Measurements from ENCODE around the gene ARHGAP33.

The ARHGAP33 gene

GRCh38 chr19:35743640-35744429 is 31.5 kb upstream of the ARHGAP33 start:
- H4K5ac ChIP-seq (ENCODE audit: low read length), result no peak overlapping the region

GRCh38 chr19:35744430-35745327 is 30.7 kb upstream of the ARHGAP33 start:
- no peaks in the 10 kb centered on the region for H3K79me1 ChIP-seq (ENCODE audit: low read length)
- H3K36me3 ChIP-seq (ENCODE audit: control insufficient read depth, insufficient read depth, low read length), result no peaks in the 10 kb centered on the region
- peak overlapping the region; percentile 75 for H2BK120ac ChIP-seq (ENCODE audit: low read depth, low read length)
- H3K9ac ChIP-seq (ENCODE audit: low read length), result peak overlapping the region; percentile 82
- peak overlapping the region; percentile 87 for H3K4me2 ChIP-seq (ENCODE audit: low read length)
- H2AK5ac ChIP-seq (ENCODE audit: low read length), result no peak overlapping the region
- H3K18ac ChIP-seq (ENCODE audit: low read length), result peak overlapping the region; percentile 100
- H4K5ac ChIP-seq (ENCODE audit: low read length), result no peak overlapping the region
- no peak overlapping the region for H2BK15ac ChIP-seq (replicated peaks; ENCODE audit: low read depth)
- H3K79me2 ChIP-seq (ENCODE audit: control insufficient read depth, insufficient read depth, low read length), result no peaks in the 10 kb centered on the region
- no peak overlapping the region for H3K23ac ChIP-seq (ENCODE audit: low read length)
- WGBS (ENCODE audit: extremely low coverage, insufficient coverage, low lambda C conversion rate), result no CpG with 5 or more reads among the region's 41 CpGs
- DNase-seq, result peak; percentile 99
- H3K27ac ChIP-seq (ENCODE audit: low read depth, low read length), result peak overlapping the region; percentile 78
- H3K56ac ChIP-seq (ENCODE audit: low read length), result peak overlapping the region; percentile 87
- peak overlapping the region; percentile 85 for H3K4ac ChIP-seq (ENCODE audit: low read depth, low read length)
- H3K4me1 ChIP-seq (ENCODE audit: control insufficient read depth, low read depth, low read length), result no peaks in the 10 kb centered on the region
- peak overlapping the region; percentile 56 for H2BK5ac ChIP-seq (ENCODE audit: low read length)
- H3K4me3 ChIP-seq (ENCODE audit: low read length), result peak overlapping the region; percentile 78
- H4K8ac ChIP-seq (ENCODE audit: low read depth, low read length), result no peak overlapping the region
- no peaks in the 10 kb centered on the region for H3K27me3 ChIP-seq (ENCODE audit: insufficient read depth, low read length, poor library complexity)

More at GRCh38 chr19:35743640-35744429, 31.5 kb upstream of the ARHGAP33 start:
- H3K27ac ChIP-seq (ENCODE audit: low read depth, low read length), result no peak overlapping the region
- no peak overlapping the region for H3K9ac ChIP-seq (ENCODE audit: low read length)
- no peaks in the 10 kb centered on the region for H3K79me2 ChIP-seq (ENCODE audit: control insufficient read depth, insufficient read depth, low read length)
- H2BK15ac ChIP-seq (replicated peaks; ENCODE audit: low read depth), result no peak overlapping the region
- no peaks in the 10 kb centered on the region for H3K79me1 ChIP-seq (ENCODE audit: low read length)
- no peaks in the 10 kb centered on the region for H3K27me3 ChIP-seq (ENCODE audit: insufficient read depth, low read length, poor library complexity)
- no peak overlapping the region for H3K4me2 ChIP-seq (ENCODE audit: low read length)
- no peak overlapping the region for H3K18ac ChIP-seq (ENCODE audit: low read length)
- no peak for DNase-seq
- H3K23ac ChIP-seq (ENCODE audit: low read length), result no peak overlapping the region
- H3K36me3 ChIP-seq (ENCODE audit: control insufficient read depth, insufficient read depth, low read length), result peaks cover under 1% of the 10 kb centered on the region
- H2BK120ac ChIP-seq (ENCODE audit: low read depth, low read length), result no peak overlapping the region
- H4K8ac ChIP-seq (ENCODE audit: low read depth, low read length), result no peak overlapping the region
- WGBS (ENCODE audit: extremely low coverage, insufficient coverage, low lambda C conversion rate), result no CpG with 5 or more reads among the region's 19 CpGs
- no peak overlapping the region for H3K4ac ChIP-seq (ENCODE audit: low read depth, low read length)
- H3K4me1 ChIP-seq (ENCODE audit: control insufficient read depth, low read depth, low read length), result no peaks in the 10 kb centered on the region
- H3K56ac ChIP-seq (ENCODE audit: low read length), result no peak overlapping the region
- no peak overlapping the region for H2AK5ac ChIP-seq (ENCODE audit: low read length)
- H2BK5ac ChIP-seq (ENCODE audit: low read length), result no peak overlapping the region
- no peak overlapping the region for H3K4me3 ChIP-seq (ENCODE audit: low read length)

- H4K8ac ChIP-seq (ENCODE audit: low read depth, low read length), result no peak within 1 kb of the TSS
- DNase-seq, result peak; percentile 99
- peak within 1 kb of the TSS; percentile 56 for H2BK5ac ChIP-seq (ENCODE audit: low read length)
- H3K79me1 ChIP-seq (ENCODE audit: low read length), result no peaks in the 10 kb centered on the region
- H4K5ac ChIP-seq (ENCODE audit: low read length), result no peak within 1 kb of the TSS
- peak within 1 kb of the TSS; percentile 75 for H2BK120ac ChIP-seq (ENCODE audit: low read depth, low read length)
- H3K4me3 ChIP-seq (ENCODE audit: low read length), result peak within 1 kb of the TSS; percentile 78
- H3K27ac ChIP-seq (ENCODE audit: low read depth, low read length), result peak within 1 kb of the TSS; percentile 78
- peak within 1 kb of the TSS; percentile 100 for H3K18ac ChIP-seq (ENCODE audit: low read length)
- no peaks in the 10 kb centered on the region for H3K79me2 ChIP-seq (ENCODE audit: control insufficient read depth, insufficient read depth, low read length)
- H2BK15ac ChIP-seq (replicated peaks; ENCODE audit: low read depth), result no peak within 1 kb of the TSS
- WGBS (ENCODE audit: extremely low coverage, insufficient coverage, low lambda C conversion rate), result no CpG with 5 or more reads among the region's 40 CpGs
- no peaks in the 10 kb centered on the region for H3K27me3 ChIP-seq (ENCODE audit: insufficient read depth, low read length, poor library complexity)
- peak within 1 kb of the TSS; percentile 90 for H3K9ac ChIP-seq (ENCODE audit: low read length)
- H3K23ac ChIP-seq (ENCODE audit: low read length), result no peak within 1 kb of the TSS
- H3K4ac ChIP-seq (ENCODE audit: low read depth, low read length), result peak within 1 kb of the TSS; percentile 85
- H2AK5ac ChIP-seq (ENCODE audit: low read length), result no peak within 1 kb of the TSS
- peak within 1 kb of the TSS; percentile 87 for H3K56ac ChIP-seq (ENCODE audit: low read length)
- no peaks in the 10 kb centered on the region for H3K4me1 ChIP-seq (ENCODE audit: control insufficient read depth, low read depth, low read length)
- peak within 1 kb of the TSS; percentile 93 for H3K4me2 ChIP-seq (ENCODE audit: low read length)
- no peaks in the 10 kb centered on the region for H3K36me3 ChIP-seq (ENCODE audit: control insufficient read depth, insufficient read depth, low read length)
Measured at GRCh38 chr19:35745328-35746086, 29.9 kb upstream of the ARHGAP33 start, which contains the start of the genes PSENEN and U2AF1L4. Gene PSENEN, plus strand, starts transcription at chr19:35745651. Its CDS starts 280 bp downstream, at chr19:35745931. Gene U2AF1L4, minus strand, starts transcription at chr19:35745418. Its CDS starts 27 bp downstream, at chr19:35745391.

GRCh38 chr19:35746087-35746462 is 29.3 kb upstream of the ARHGAP33 start:
- Histone ChIP-seq H2BK5ac (ENCODE audit: low read length) (no peak overlapping the region), H3K4me2 (ENCODE audit: low read length) (peak overlapping the region; percentile 93), H3K9ac (ENCODE audit: low read length) (peak overlapping the region; percentile 90), H2BK15ac (replicated peaks; ENCODE audit: low read depth) (no peak overlapping the region), H2AK5ac (ENCODE audit: low read length) (no peak overlapping the region), H3K36me3 (ENCODE audit: control insufficient read depth, insufficient read depth, low read length) (no peaks in the 10 kb centered on the region), H3K27ac (ENCODE audit: low read depth, low read length) (no peak overlapping the region), H3K4me3 (ENCODE audit: low read length) (peak overlapping the region; percentile 58), H3K4ac (ENCODE audit: low read depth, low read length) (peak overlapping the region; percentile 26), H4K8ac (ENCODE audit: low read depth, low read length) (no peak overlapping the region), H4K5ac (ENCODE audit: low read length) (no peak overlapping the region), H2BK120ac (ENCODE audit: low read depth, low read length) (no peak overlapping the region), H3K79me1 (ENCODE audit: low read length) (no peaks in the 10 kb centered on the region), H3K4me1 (ENCODE audit: control insufficient read depth, low read depth, low read length) (no peaks in the 10 kb centered on the region), H3K56ac (ENCODE audit: low read length) (peak overlapping the region; percentile 75), H3K23ac (ENCODE audit: low read length) (no peak overlapping the region), H3K27me3 (ENCODE audit: insufficient read depth, low read length, poor library complexity) (no peaks in the 10 kb centered on the region), H3K18ac (ENCODE audit: low read length) (peak overlapping the region; percentile 39), H3K79me2 (ENCODE audit: control insufficient read depth, insufficient read depth, low read length) (no peaks in the 10 kb centered on the region)
- DNase-seq, result no peak
- no CpG with 5 or more reads among the region's 4 CpGs for whole genome bisulfite sequencing (ENCODE audit: extremely low coverage, insufficient coverage, low lambda C conversion rate)

GRCh38 chr19:35746531-35746930 is 28.8 kb upstream of the ARHGAP33 start:
- Histone ChIP-seq H4K8ac (ENCODE audit: low read depth, low read length) (no peak overlapping the region), H3K27me3 (ENCODE audit: insufficient read depth, low read length, poor library complexity) (no peaks in the 10 kb centered on the region), H3K23ac (ENCODE audit: low read length) (no peak overlapping the region), H2BK5ac (ENCODE audit: low read length) (no peak overlapping the region), H3K18ac (ENCODE audit: low read length) (no peak overlapping the region), H3K36me3 (ENCODE audit: control insufficient read depth, insufficient read depth, low read length) (no peaks in the 10 kb centered on the region), H3K4me2 (ENCODE audit: low read length) (peak overlapping the region; percentile 93), H3K79me1 (ENCODE audit: low read length) (no peaks in the 10 kb centered on the region), H3K4me3 (ENCODE audit: low read length) (no peak overlapping the region), H2AK5ac (ENCODE audit: low read length) (no peak overlapping the region), H3K79me2 (ENCODE audit: control insufficient read depth, insufficient read depth, low read length) (no peaks in the 10 kb centered on the region), H2BK120ac (ENCODE audit: low read depth, low read length) (no peak overlapping the region), H3K56ac (ENCODE audit: low read length) (peak overlapping the region; percentile 75), H3K4me1 (ENCODE audit: control insufficient read depth, low read depth, low read length) (no peaks in the 10 kb centered on the region), H3K4ac (ENCODE audit: low read depth, low read length) (no peak overlapping the region), H3K9ac (ENCODE audit: low read length) (peak overlapping the region; percentile 90), H3K27ac (ENCODE audit: low read depth, low read length) (no peak overlapping the region), H4K5ac (ENCODE audit: low read length) (no peak overlapping the region), H2BK15ac (replicated peaks; ENCODE audit: low read depth) (no peak overlapping the region)
- no peak for DNase-seq
- WGBS (ENCODE audit: extremely low coverage, insufficient coverage, low lambda C conversion rate), result no CpG with 5 or more reads among the region's 5 CpGs
